IPS DF 19.7 (cell line): ENCODE results near the gene KCNG2.
"Not testable (repeated sequence)": the region's sequence is repeated elsewhere in the genome, so short reads cannot be mapped to it uniquely, and the experiment has no call there.

ENCODE experiments used
- DNase-seq: peaks from one replicate; pipeline ENCODE4 v3.0.0-alpha.2; 2013; ENCODE audit warnings: low read depth, low spot score

Gene KCNG2

DNA sequence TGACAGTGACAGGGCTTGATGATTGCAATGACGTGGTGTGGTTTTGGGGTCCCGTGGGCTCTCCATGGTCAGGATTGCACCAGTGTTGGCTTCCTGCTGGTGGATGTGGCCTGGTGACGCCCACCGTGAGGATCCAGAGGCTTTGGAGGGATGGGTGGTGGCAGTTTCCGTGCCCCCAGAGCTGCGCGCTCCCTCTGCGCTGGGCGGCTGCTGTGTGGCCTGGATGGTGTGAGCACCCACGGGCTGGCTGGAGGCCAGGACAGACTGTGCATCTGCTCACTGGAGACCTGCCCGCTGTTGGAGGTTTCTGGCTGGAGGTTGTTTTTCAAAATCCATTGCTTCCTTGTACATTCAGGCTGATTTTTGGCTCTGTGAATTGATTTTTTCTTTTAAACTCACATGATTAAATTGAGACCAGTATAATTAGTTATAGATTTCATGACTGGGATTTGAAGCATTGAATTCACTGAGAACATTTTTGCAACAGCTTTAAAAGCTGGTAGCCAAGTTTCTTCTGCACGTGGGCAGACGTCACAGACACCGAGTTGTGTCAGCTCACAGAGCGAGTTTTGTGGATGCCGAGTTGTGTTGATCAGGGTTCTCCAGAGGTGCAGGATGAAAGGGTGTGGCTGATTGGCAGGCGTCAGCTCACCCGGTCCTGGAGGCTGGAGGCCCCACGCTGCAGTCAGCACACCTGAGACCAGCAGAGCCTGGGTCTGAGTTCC, 72.7 kb downstream of the KCNG2 start:
- DNase-seq = no peak

DNA sequence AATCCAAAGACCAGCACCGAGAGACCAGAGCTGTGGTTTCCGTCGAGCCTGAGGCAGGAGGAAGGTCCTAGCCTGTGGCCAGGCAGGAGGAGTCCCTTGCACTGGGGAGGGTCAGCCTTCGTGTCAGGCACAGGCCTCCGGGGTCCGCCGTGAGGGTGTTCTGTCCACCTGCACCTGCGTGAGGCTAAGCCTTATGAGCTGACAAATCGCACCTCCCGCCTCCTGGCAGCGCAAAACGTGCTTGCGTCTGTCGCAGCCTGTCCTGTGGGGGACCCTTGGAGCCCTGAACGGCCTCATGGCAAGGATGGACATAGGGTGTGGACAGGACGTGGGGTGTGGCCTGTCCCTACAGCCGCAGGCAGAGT, 73.3 kb downstream of the KCNG2 start:
- DNase-seq = no peak

DNA sequence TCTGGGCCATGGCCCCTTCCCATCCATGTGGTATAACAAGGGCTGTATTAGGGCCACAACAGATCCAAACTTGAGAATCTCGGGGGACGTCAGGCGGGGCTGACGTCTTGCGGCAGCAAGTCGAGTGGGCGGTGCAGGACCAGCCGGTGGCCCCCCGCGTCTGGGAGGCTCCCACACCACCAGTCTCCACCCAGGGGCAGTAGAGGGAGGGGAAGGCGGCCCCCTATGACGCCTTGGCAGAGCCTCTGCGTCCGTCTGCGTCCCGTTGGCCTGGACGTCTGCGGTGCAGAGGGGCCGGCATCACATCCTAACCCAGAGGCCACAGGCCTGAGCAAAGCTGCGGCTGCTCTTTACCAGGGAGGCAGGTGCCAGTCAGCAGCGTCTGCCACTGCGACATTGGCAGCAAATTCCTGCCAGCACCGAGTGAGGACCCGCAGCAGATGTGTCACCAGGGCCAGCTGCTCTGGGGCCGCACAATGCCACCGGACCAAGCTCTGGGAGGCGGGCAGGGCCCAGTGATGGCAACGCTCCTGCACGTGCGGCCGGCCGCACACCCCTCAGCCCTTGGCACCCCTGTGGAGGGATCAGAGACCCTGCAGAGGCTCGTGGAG, 73.8 kb downstream of the KCNG2 start:
- no peak for DNase-seq

GRCh38 chr18:79872527-79873444, 75.0 kb downstream of the KCNG2 start:
- no peak for DNase-seq

GRCh38 chr18:79873449-79874110, 75.8 kb downstream of the KCNG2 start:
- no peak for DNase-seq

- no peak for DNase-seq
Measured at GRCh38 chr18:79874553-79875530, 77.1 kb downstream of the KCNG2 start.

GRCh38 chr18:79875531-79875919, 77.8 kb downstream of the KCNG2 start:
- no peak for DNase-seq

DNA sequence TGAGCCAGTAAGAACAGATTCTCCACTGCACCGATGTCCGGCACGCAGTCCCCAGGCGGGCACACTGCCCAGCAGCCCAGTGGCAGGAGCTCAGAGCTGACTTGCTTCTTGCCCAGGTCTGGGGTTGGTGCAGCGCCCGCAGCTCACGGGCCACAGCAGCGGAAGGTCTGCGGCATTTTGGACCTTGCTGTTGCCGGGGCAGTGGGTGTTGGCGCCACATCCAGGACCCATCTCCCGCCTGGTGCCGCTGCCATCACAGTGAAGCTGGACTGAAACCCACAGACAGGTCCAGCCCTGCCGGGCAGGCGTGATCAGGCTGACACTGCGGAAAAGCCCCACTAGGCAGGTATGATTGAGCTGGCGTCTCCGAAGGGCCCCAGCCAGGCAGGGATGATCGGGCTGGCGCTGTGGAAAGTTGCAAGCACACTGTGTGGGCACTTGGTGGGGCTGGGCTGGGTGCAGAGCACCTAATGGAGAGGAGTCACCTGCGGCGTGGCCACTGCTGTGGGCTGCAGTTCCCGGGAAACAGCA, 78.3 kb downstream of the KCNG2 start:
- no peak for DNase-seq

DNA sequence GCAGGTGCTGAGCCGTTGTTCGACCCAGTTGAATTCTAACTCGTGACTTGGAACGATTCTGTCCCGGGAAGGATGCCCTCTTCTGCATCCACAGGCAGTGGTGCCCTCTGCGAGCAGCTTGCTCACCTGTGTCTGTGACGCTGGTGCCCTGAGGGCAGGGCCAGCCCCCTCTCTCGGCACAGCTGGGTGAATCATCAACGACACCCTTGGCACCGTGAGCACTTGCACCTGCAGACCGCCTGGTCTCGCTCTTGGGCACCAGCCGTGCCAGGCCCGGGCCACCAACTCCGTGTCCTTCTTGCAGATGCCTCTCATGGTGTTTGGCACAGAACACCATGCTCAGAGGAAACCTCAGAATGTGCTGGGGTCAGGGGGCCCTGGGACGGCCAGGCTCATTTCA, 78.8 kb downstream of the KCNG2 start:
- DNase-seq = no peak

DNA sequence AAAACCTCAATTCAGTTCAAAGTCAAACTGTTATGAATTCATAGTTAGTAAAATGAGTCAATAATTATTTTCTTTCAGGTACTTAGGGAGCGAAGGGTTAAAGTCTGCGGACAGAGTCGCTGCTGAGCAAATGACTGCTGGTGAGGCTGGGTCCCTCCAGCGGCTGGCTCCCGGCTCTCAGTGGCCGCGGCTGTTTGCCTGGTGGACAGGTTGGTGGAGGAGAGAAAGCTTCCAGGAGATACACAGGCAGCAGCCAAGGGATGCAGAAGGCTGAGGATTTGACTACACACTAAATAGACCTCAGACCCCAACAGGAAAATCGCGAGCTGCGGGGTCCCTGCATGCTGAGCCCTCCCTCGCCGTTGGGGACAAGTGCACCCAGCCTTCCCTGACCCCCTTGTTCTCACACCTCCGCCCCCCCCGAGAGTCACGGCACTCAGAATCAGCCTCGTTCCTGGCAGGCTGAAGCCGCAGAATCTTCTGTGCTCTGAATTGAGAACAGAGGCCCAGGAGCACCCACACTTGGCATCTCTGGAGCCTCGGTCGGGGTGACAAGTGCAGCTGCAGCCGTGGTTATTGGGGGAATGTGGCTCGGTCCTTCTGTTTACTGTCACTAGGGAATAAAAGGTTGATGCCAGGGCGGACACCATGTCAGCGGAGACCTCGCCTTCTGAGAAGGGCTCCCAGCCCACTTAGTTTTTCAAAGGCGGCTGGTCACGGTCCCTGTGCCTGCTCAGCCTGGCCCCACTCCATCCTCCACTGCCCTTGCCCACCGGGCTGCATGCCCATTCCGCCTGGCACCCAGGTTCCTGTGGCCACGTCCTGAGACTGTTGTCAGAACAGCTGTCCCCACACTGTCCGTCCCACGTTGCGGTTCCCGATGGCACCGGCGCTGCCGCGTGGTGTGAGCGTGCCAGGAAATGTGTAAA, 79.7 kb downstream of the KCNG2 start:
- no peak for DNase-seq

DNA sequence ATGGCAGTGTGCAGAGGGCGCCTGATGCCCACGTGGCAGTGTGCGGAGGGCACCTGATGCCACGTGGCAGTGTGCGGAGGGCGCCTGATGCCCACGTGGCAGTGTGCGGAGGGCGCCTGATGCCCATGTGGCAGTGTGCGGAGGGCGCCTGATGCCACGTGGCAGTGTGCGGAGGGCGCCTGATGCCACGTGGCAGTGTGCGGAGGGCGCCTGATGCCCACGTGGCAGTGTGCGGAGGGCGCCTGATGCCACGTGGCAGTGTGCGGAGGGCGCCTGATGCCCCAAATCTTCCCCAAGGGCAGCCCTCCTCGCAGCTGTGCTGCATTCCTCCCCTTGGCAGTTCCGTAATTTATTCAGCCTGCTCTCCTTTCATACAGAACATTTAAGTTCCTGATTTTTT, 80.5 kb downstream of the KCNG2 start:
- not testable (repeated sequence) for DNase-seq

GRCh38 chr18:79878741-79879378, 81.1 kb downstream of the KCNG2 start:
- no peak for DNase-seq

GRCh38 chr18:79879566-79879965, 81.8 kb downstream of the KCNG2 start:
- DNase-seq = no peak

GRCh38 chr18:79881695-79882094, 84.0 kb downstream of the KCNG2 start:
- no peak for DNase-seq

- DNase-seq = no peak
Measured at GRCh38 chr18:79882522-79883241, 84.9 kb downstream of the KCNG2 start.

- DNase-seq = no peak
Measured at GRCh38 chr18:79883461-79884293, 85.9 kb downstream of the KCNG2 start.

DNA sequence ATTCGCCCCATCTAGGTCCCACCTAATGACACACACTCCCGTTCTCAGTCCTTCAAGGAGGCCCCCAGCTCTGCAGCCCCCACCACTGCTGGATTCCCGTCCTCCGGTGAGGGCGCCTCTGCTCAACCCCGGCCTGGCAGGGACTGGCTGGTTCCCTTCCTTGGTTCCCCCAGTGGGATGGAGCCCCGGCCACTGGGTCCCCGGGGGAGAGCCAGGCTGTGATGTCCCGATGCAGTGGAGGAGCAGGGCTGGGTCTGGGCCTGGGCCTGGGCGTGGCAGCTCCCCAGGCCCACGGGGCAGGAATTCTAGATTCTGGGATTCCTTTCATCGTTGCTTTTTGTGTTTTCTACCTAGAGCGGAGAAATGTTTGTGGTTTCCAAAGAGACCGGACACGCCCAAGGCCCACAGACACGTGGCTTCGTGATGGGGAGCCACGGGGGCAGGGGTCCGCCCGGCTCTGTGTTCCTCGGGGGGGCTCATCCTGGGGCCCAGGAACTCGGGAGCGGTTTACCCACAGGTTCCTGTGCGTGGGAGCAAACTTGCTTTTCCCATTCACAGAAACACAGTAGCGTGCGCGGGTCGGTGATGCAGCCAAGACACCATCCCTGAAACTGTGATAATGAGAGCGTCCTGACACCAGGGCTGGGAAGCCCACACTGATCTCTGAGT, 86.7 kb downstream of the KCNG2 start:
- no peak for DNase-seq
